Measurements from ENCODE around the gene MSTN.
"Not testable (repeated sequence)": the region's sequence is repeated elsewhere in the genome, so short reads cannot be mapped to it uniquely, and the experiment has no call there.

The MSTN gene

GRCh38 chr2:190052307-190052706 lies 10.2 kb downstream of the MSTN start:
- no peak for DNase-seq (ENCODE audit: extremely low read depth, low read depth)
- TF ChIP-seq CTCF (IDR thresholded peaks at IDR 0.05; ENCODE audit: low read depth, low read length), result no peak

- TF ChIP-seq CTCF (IDR thresholded peaks at IDR 0.05; ENCODE audit: low read depth, low read length), result no peak
Measured at GRCh38 chr2:190051223-190051622, 11.3 kb downstream of the MSTN start.

GRCh38 chr2:190050001-190050400 lies 12.5 kb downstream of the MSTN start:
- TF ChIP-seq CTCF (IDR thresholded peaks at IDR 0.05; ENCODE audit: low read depth, low read length), result no peak
- no peak for DNase-seq (ENCODE audit: extremely low read depth, low read depth)

More at GRCh38 chr2:190051223-190051622, 11.3 kb downstream of the MSTN start:
- DNase-seq (ENCODE audit: extremely low read depth, low read depth), result no peak

- DNase-seq (ENCODE audit: extremely low read depth, low read depth), result no peak
- no peak for TF ChIP-seq CTCF (IDR thresholded peaks at IDR 0.05; ENCODE audit: low read depth, low read length)
Measured at GRCh38 chr2:190044866-190045265, 17.7 kb downstream of the MSTN start.

GRCh38 chr2:190043441-190043840 lies 19.1 kb downstream of the MSTN start:
- DNase-seq (ENCODE audit: extremely low read depth, low read depth), result no peak
- no peak for TF ChIP-seq CTCF (IDR thresholded peaks at IDR 0.05; ENCODE audit: low read depth, low read length)

- TF ChIP-seq CTCF (IDR thresholded peaks at IDR 0.05; ENCODE audit: low read depth, low read length), result no peak
- DNase-seq (ENCODE audit: extremely low read depth, low read depth), result no peak
Measured at GRCh38 chr2:190036071-190036470, 26.5 kb downstream of the MSTN start.

GRCh38 chr2:190034417-190034816 lies 28.1 kb downstream of the MSTN start:
- not testable (repeated sequence) for DNase-seq (ENCODE audit: extremely low read depth, low read depth)

GRCh38 chr2:190031969-190032618 lies 30.4 kb downstream of the MSTN start:
- no peak for DNase-seq (ENCODE audit: extremely low read depth, low read depth)
- no peak for TF ChIP-seq CTCF (IDR thresholded peaks at IDR 0.05; ENCODE audit: low read depth, low read length)
